ENCODE results near the gene RGS7.
A peak's percentile ranks its signal among the peaks of the same experiment; 100 is the strongest.
"Not testable (repeated sequence)": the region's sequence is repeated elsewhere in the genome, so short reads cannot be mapped to it uniquely, and the experiment has no call there.

RGS7 gene

DNA sequence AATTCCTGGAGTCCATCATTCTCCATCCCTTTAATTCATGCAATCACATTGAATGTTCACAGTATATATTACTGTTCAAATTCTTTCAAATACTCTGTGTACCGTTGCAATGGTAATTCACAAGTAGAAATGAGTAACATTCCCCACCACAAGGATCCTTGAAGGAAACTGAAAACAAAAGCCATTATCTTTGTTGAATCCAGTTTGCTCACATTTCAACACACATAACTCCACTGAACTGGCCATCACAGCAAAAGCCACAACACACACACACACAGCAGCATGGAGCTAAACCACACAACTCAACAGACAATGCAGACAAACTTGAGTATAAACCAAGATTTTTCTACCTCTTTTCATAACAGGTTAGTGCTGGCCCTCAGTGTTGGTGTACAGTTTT is 556.7 kb downstream of the RGS7 start:
- DNase-seq (ENCODE audit: extremely low read depth, low read depth), result no peak
- TF ChIP-seq, protein P1, sequence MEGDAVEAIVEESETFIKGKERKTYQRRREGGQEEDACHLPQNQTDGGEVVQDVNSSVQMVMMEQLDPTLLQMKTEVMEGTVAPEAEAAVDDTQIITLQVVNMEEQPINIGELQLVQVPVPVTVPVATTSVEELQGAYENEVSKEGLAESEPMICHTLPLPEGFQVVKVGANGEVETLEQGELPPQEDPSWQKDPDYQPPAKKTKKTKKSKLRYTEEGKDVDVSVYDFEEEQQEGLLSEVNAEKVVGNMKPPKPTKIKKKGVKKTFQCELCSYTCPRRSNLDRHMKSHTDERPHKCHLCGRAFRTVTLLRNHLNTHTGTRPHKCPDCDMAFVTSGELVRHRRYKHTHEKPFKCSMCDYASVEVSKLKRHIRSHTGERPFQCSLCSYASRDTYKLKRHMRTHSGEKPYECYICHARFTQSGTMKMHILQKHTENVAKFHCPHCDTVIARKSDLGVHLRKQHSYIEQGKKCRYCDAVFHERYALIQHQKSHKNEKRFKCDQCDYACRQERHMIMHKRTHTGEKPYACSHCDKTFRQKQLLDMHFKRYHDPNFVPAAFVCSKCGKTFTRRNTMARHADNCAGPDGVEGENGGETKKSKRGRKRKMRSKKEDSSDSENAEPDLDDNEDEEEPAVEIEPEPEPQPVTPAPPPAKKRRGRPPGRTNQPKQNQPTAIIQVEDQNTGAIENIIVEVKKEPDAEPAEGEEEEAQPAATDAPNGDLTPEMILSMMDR (IDR thresholded peaks at IDR 0.05; ENCODE audit: low read depth, low read length), result no peak

DNA sequence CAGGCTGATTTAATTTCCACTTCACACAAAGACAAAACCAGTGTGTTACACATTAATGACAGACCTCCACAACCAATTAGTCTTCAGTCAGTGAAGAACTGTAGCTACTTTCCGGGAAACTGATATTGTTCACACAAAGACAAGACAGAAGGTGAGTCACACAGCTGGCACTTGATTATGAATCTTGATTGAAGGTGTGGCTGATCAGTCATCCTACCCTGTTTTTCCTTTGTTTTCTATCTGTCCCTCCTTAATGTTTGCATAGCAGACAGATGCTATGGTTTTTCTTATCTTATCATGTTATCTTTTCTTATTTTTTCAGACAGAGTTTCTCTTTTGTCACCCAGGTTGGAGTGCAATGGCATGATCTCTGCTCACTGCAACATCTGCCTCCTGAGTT is 560.0 kb downstream of the RGS7 start:
- TF ChIP-seq, protein P1 (IDR thresholded peaks at IDR 0.05; ENCODE audit: low read depth, low read length), result no peak
- DNase-seq (ENCODE audit: extremely low read depth, low read depth), result no peak

GRCh38 chr1:240794046-240794843 is 562.8 kb downstream of the RGS7 start:
- DNase-seq (ENCODE audit: extremely low read depth, low read depth), result no peak
- TF ChIP-seq, protein P1 (IDR thresholded peaks at IDR 0.05; ENCODE audit: low read depth, low read length), result no peak

GRCh38 chr1:240792915-240793529 is 564.0 kb downstream of the RGS7 start:
- DNase-seq (ENCODE audit: extremely low read depth, low read depth), result no peak
- TF ChIP-seq, protein P1 (IDR thresholded peaks at IDR 0.05; ENCODE audit: low read depth, low read length), result no peak

DNA sequence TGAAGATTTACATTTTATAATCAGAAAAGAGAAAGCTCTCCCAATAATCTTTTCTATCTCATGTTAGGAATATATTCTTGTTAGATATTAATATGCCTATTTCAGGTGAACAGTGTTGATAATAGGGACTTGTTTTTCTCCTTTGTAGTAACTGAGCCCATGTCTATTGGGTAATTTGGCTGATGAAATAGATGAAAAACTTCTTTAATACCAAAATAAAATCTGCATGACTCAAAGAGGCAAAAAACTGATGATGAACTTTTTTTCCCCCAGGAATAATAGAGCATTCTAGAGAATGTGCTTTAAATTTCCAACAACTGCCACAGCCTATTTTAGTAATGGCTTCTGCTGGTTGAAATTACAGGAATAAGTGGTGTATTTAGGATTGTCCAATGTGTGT is 566.1 kb downstream of the RGS7 start:
- peak; percentile 5 for DNase-seq (ENCODE audit: extremely low read depth, low read depth)
- TF ChIP-seq, protein P1 (IDR thresholded peaks at IDR 0.05; ENCODE audit: low read depth, low read length), result no peak

GRCh38 chr1:240786880-240787279 is 570.1 kb downstream of the RGS7 start:
- TF ChIP-seq, protein P1 (IDR thresholded peaks at IDR 0.05; ENCODE audit: low read depth, low read length), result no peak
- no peak for DNase-seq (ENCODE audit: extremely low read depth, low read depth)

DNA sequence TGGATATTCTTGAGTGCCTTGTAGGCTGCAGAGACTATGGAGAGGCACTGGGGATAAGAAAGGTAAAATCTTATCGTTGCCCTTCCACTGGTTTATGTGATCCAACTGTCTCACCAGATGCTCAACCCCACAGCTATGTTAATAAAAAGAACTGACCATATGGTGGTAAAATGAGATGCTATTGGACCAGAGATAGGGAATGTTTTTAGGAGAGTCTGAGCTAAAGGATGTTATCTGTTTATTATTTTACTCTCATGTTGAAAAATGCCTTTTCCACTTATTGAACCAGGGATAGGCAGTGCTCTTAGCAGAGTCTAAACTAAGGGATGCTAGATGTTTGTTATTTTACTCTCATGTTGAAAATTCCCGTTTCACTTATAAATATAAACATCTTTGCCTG is 572.2 kb downstream of the RGS7 start:
- TF ChIP-seq, protein P1 (IDR thresholded peaks at IDR 0.05; ENCODE audit: low read depth, low read length), result no peak
- DNase-seq (ENCODE audit: extremely low read depth, low read depth), result no peak

- not testable (repeated sequence) for DNase-seq (ENCODE audit: extremely low read depth, low read depth)
These were observed 573.3 kb downstream of the RGS7 start for GRCh38 chr1:240783728-240784137.
